OCI-LY1 (cell line): ENCODE data around the gene TLR8.

Experiments
- H2AFZ ChIP-seq: fragments of 200-600 bp; sonication (generic), shearing (Covaris generic); 2 replicates; pipeline ENCODE4 v1.6.0; 2014; ENCODE audit warnings: antibody characterized with exemption, mild to moderate bottlenecking, low read length
- H3F3A ChIP-seq: fragments of 200-600 bp; sonication (generic), shearing (Covaris generic); 2 replicates; pipeline ENCODE4 v1.6.0; 2014; ENCODE audit warnings: mild to moderate bottlenecking, antibody characterized with exemption, low read length, moderate library complexity; ENCODE audit not compliant: insufficient read depth
- H3K27ac ChIP-seq: fragments of 200-600 bp; sonication (generic); 2 replicates; pipeline ENCODE4 v1.5.1; 2014; ENCODE audit warnings: low read length, mixed run types, mild to moderate bottlenecking, low read depth; ENCODE audit not compliant: poor library complexity, severe bottlenecking
- H3K27me3 ChIP-seq: fragments of 200-600 bp; sonication (generic); 2 replicates; pipeline ENCODE4 v1.6.0; 2014; ENCODE audit warnings: antibody characterized with exemption, mild to moderate bottlenecking, low read length, moderate library complexity; ENCODE audit not compliant: insufficient read depth
- H3K36me3 ChIP-seq: fragments of 200-600 bp; sonication (generic); 2 replicates; pipeline ENCODE4 v1.6.1; 2014; ENCODE audit warnings: mild to moderate bottlenecking, antibody characterized with exemption, low read length, moderate library complexity, mixed read lengths; ENCODE audit not compliant: insufficient read depth
- H3K4me1 ChIP-seq: fragments of 200-600 bp; sonication (generic); 2 replicates; pipeline ENCODE4 v1.5.1; 2014; ENCODE audit warnings: mild to moderate bottlenecking, low read length, moderate library complexity; ENCODE audit not compliant: insufficient read depth, severe bottlenecking
- H3K4me2 ChIP-seq: fragments of 200-600 bp; sonication (generic), shearing (Covaris generic); 2 replicates; pipeline ENCODE4 v1.6.1; 2014; ENCODE audit warnings: low read length
- H3K4me3 ChIP-seq: fragments of 200-600 bp; sonication (generic); 2 replicates; pipeline ENCODE4 v1.5.1; 2014; ENCODE audit warnings: low read length, low read depth, mild to moderate bottlenecking, mixed read lengths; ENCODE audit not compliant: poor library complexity, severe bottlenecking
- H3K79me2 ChIP-seq: fragments of 200-600 bp; shearing (Covaris generic); 2 replicates; pipeline ENCODE4 v1.6.1; 2016; ENCODE audit warnings: mixed run types, low read length, mixed read lengths; ENCODE audit not compliant: insufficient read depth
- H3K9ac ChIP-seq: fragments of 200-600 bp; sonication (generic), shearing (Covaris generic); 2 replicates; pipeline ENCODE4 v1.6.1; 2014; ENCODE audit warnings: mild to moderate bottlenecking, low read length, mixed read lengths
- H3K9me2 ChIP-seq: fragments of 200-600 bp; sonication (generic), shearing (Covaris generic); 2 replicates; pipeline ENCODE4 v1.6.1; 2014; ENCODE audit warnings: low read depth, mild to moderate bottlenecking, low read length, mixed read lengths
- H3K9me3 ChIP-seq: fragments of 200-600 bp; shearing (Covaris generic); 2 replicates; pipeline ENCODE4 v1.6.1; 2014; ENCODE audit warnings: low read length, mixed read lengths
- H4K20me1 ChIP-seq: fragments of 200-600 bp; sonication (generic), shearing (Covaris generic); 2 replicates; pipeline ENCODE4 v1.6.0; 2016; ENCODE audit warnings: mild to moderate bottlenecking, low read length; ENCODE audit not compliant: insufficient read depth
- CTCF ChIP-seq: fragments of 200-600 bp; sonication (generic), shearing (Covaris generic); IDR thresholded peaks from 2 replicates; pipeline ENCODE4 v1.5.1; 2017; ENCODE audit warnings: mild to moderate bottlenecking, antibody characterized with exemption, low read length, moderate library complexity, mixed read lengths
- EZH2 ChIP-seq: fragments of 200-600 bp; sonication (generic), shearing (Covaris generic); IDR thresholded peaks from 2 replicates; pipeline ENCODE4 v1.8.0; 2017; ENCODE audit warnings: borderline replicate concordance, mixed run types, mild to moderate bottlenecking, antibody characterized with exemption, low read length, moderate library complexity, mixed read lengths

TLR8 gene

GRCh38 chrX:12903646-12904045, 2.8 kb upstream of the TLR8 start:
- H3F3A ChIP-seq, result no peaks in the 10 kb centered on the region
- no peak overlapping the region for H2AFZ ChIP-seq
- no peaks in the 10 kb centered on the region for H3K36me3 ChIP-seq
- no peaks in the 10 kb centered on the region for H4K20me1 ChIP-seq
- no peaks in the 10 kb centered on the region for H3K9me3 ChIP-seq
- H3K9ac ChIP-seq, result no peak overlapping the region
- no peak for TF ChIP-seq CTCF
- no peak for TF ChIP-seq EZH2
- no peaks in the 10 kb centered on the region for H3K9me2 ChIP-seq
- no peak overlapping the region for H3K27ac ChIP-seq
- no peak overlapping the region for H3K4me2 ChIP-seq
- no peaks in the 10 kb centered on the region for H3K79me2 ChIP-seq
- H3K27me3 ChIP-seq, result no peaks in the 10 kb centered on the region
- no peaks in the 10 kb centered on the region for H3K4me1 ChIP-seq
- H3K4me3 ChIP-seq, result no peak overlapping the region

GRCh38 chrX:12910423-12911121, 4.2 kb downstream of the TLR8 start:
- Histone ChIP-seq H3K4me3 (no peak overlapping the region), H3K9me2 (no peaks in the 10 kb centered on the region), H3K79me2 (no peaks in the 10 kb centered on the region), H2AFZ (no peak overlapping the region), H3K9ac (no peak overlapping the region), H3K27me3 (no peaks in the 10 kb centered on the region), H3K4me2 (no peak overlapping the region), H3K27ac (no peak overlapping the region), H3K4me1 (no peaks in the 10 kb centered on the region), H4K20me1 (no peaks in the 10 kb centered on the region), H3K36me3 (no peaks in the 10 kb centered on the region), H3F3A (no peaks in the 10 kb centered on the region), H3K9me3 (no peaks in the 10 kb centered on the region)
- TF ChIP-seq CTCF (no peak), EZH2 (no peak)

- no peaks in the 10 kb centered on the region for H3K79me2 ChIP-seq
- no peak overlapping the region for H3K4me2 ChIP-seq
- no peaks in the 10 kb centered on the region for H3F3A ChIP-seq
- TF ChIP-seq CTCF, result no peak
- no peak for TF ChIP-seq EZH2
- no peak overlapping the region for H3K27ac ChIP-seq
- no peak overlapping the region for H2AFZ ChIP-seq
- H3K36me3 ChIP-seq, result no peaks in the 10 kb centered on the region
- H3K4me3 ChIP-seq, result no peak overlapping the region
- no peaks in the 10 kb centered on the region for H4K20me1 ChIP-seq
- H3K9me2 ChIP-seq, result no peaks in the 10 kb centered on the region
- H3K27me3 ChIP-seq, result no peaks in the 10 kb centered on the region
- no peaks in the 10 kb centered on the region for H3K4me1 ChIP-seq
- no peak overlapping the region for H3K9ac ChIP-seq
- H3K9me3 ChIP-seq, result no peaks in the 10 kb centered on the region
Measured at GRCh38 chrX:12911122-12911470, 4.7 kb downstream of the TLR8 start.
